SK-N-SH (cell line): ENCODE data around the gene SMARCA1.

ENCODE experiments used
- TEAD4 ChIP-seq: IDR thresholded peaks from 2 replicates; pipeline ENCODE4 v1.4.0; 2012; ENCODE audit warnings: mild to moderate bottlenecking, borderline replicate concordance; ENCODE audit not compliant: insufficient read depth
- TF ChIP-seq, protein P1 (sequence below): IDR thresholded peaks from 2 replicates; pipeline ENCODE4; 2012

DNA sequence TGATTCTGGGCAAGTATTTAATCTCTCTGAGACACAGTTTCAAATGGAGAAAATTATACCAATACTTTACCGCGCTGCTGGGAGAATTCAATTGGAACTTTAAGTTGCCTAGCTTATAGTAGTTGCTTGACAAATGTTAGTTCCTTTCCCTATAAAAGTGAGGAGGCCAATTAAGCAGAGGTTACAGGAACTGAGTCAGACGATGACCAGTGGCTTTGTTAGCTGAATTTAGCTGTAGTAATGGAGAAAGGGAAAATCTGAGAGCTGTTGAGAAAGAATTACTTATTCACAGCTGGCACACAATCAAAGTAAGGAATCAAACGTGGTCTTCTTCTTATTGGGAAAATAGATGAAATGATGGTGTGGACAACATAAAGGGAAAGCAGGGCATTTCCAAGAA, 29.6 kb downstream of the SMARCA1 start:
- no peak for TF ChIP-seq TEAD4
- TF ChIP-seq, protein P1, sequence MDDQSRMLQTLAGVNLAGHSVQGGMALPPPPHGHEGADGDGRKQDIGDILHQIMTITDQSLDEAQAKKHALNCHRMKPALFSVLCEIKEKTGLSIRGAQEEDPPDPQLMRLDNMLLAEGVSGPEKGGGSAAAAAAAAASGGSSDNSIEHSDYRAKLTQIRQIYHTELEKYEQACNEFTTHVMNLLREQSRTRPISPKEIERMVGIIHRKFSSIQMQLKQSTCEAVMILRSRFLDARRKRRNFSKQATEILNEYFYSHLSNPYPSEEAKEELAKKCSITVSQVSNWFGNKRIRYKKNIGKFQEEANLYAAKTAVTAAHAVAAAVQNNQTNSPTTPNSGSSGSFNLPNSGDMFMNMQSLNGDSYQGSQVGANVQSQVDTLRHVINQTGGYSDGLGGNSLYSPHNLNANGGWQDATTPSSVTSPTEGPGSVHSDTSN = no peak
